Frontal cortex (tissue), 4 donors: ENCODE data around the gene DSC1. TPM values are rescaled to one million over a fixed set of nuclear protein-coding genes. Genes with fewer than 3 reads are reported as not detected.

Source experiments
- DNase-seq, 2 donors: peaks; one replicate each; pipeline ENCODE4 v3.0.0; 2012; ENCODE audit warnings: low spot score in 2 of 2
- FAIRE-seq: peaks from 2 replicates; lab custom pipeline; 2012; peaks lifted over from hg19 to GRCh38; lab: Jason Lieb, UNC
- total RNA-seq: library from RNA; depleted of rRNA; stranded (reverse); fragments of >200 nt; gene quantifications from one replicate; pipeline ENCODE4 v1.2.3, GENCODE V29; 2014
- donor health status: control.
- donor health status: control.
- donor health status: control.

DSC1 gene
- total RNA-seq, 1 donor from 2014 or later: not detected

DNA sequence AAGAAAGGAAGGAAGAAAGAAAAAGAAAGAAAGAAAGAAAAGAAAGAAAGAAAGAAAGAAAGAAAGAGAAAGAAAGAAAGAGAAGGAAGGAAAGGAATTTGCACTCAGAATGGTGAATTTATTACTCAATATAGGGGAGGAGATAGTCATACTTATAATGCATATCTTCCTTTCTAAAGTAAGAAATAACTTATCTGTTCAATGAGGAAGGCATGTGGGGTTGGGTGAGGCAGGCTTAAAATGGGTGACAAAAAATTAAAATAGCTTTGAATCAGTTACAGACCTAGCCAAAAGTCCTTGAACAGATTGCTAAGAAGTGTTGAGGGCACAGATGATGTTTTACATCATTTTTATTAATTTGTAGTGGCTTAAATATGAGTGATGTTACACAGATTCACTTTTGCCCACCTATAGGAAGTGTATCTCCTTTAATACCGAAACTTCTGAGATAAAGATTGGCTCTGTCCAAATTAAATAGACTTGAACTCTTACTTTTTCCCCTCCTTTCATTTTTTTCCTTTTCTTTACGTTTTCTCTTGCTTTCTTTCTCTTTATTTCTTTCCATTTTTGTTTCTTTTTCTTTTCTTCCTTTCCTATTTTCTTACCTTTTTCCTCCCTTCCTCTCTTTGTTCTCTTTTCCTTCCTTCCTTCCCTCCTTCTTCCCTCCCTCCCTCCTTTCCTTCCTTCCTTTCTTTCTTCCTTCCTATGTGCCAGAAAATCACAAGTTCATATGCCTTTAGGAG, 45.6 kb downstream of the DSC1 start:
- DNase-seq: no peak
- FAIRE-seq: no peak

DNA sequence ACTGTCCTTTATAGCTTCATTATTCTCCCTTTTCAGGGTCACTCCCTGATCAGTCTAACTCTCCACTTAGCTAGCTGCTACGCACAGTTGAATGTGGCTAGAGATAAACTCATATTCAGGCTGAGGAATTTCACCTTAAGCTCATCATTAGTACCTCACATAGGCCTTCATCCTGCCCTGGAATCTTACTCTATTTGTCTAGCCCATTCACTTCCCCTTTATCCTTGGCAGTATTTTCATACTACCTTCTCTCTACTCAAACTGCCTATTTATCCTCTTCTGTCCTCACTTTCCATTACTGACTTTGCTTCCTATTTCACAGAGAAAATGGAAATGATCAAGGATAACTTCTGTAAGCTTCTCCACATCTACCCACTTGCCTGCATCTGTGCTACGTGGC, 49.9 kb downstream of the DSC1 start:
- FAIRE-seq: no peak
- DNase-seq: no peak

DNA sequence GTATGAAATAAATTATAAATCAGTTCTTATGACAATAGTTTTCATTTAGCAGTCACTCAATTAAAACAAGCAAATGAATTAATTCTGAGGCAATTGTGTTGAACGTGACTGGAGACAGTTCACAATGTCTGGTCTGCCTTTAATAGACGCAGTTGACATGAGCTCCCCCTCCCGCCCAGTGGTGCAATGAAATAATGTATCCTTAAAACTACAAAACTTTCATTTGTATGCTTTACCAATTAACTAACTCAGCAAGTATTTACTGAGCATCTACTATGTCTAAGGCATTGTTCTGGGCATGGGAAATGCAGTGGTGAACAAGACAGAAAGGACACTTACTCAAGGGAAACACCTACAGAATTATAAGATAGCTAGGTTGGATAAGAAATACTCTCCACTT, 56.9 kb downstream of the DSC1 start:
- no peak for FAIRE-seq
- DNase-seq: no peak

DNA sequence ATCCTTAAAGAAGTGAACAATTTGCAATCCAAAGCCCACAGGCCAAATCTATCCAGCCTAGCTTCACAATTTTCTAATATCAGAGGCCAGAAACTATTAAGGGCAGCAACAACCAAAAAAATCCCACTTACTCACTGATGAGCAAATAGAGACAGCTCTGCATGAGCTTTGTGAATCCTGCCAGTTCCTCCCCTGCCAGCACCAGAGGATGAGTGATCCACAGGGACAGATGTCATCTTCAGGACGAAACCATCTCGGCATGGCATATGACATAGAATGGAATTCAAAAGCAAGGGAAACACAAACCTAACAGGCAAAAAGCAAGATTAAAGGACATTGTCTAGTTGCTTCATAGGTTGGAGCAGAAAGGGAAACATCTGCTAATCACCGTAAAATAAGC, 58.2 kb downstream of the DSC1 start:
- FAIRE-seq: no peak
- no peak for DNase-seq

DNA sequence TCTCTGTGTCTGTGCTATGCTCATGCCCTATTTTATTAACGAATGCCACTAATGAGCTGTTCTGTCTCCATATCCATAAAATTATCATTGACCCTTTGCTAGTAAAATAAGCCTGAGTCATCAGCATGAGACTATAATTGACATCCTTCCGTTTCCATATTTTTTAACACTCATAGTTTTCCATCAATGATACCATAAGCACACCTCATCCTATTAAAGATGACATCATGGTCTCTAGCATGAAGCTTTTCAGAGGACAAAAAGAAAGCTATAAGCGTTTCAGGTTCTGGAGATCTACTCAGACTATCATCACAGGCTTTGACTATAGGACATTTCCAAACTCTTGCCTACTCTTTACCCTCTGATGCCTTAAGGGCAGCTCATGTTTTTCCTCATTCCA, 59.2 kb downstream of the DSC1 start:
- DNase-seq (no peak), FAIRE-seq (no peak)

DNA sequence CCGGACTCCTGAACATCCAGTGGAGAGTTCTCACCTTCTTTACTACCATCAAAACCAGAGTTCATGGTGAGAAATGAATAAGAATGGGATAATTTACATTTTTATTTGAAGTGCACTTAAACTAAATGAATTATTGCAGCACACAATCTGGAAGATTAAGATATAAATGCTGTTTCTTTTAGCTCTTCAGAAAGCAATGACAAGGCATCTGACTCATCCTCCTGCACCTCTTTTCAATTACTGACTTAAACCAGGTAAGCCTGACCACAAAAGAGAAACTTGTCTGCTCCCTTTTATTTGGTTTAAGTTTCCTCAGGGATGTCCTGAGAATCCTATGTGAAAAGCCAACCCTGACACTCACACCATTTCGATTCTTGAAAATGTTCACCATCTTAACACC, 59.7 kb downstream of the DSC1 start:
- FAIRE-seq (no peak), DNase-seq (no peak)

DNA sequence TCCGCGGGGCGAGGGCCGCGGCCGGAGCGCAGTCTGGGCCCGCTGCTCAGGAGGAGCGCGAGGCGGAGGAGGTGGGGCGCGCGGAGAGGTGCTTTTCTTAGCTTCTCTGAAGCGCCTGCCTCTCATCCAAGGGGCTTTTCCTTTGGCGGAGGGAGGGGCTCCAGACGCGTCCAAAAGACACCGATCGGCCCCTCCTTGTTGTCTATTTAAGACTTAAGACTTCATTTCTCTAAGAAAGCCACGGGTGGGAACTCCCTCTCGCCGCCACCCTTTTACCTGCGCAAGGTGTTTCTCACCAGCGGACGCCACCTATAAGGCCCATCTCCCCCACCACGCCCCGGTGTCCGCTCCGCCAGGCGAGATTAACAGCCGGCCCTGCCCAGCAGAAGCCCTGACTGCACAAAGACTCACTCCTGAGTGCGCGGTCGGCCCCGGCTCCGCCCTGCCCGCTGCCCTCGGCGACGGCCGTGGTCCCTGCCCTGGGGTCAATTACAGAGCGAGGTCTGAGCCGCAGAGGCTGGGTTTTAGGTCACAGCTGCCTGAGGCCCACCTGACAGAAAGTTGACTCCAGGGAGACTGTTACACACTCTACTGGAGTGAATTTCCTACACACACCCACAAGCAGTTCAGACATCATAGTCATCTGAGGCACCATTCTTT, 60.5 kb downstream of the DSC1 start, which contains the start of gene DSC2:
Gene DSC2 (minus strand): TSS at position 397 of the 660 bp plus-strand sequence. CDS start 450 bp downstream, outside the sequence.
- DNase-seq (peak; percentile 44 to 56), FAIRE-seq (no peak)

DNA sequence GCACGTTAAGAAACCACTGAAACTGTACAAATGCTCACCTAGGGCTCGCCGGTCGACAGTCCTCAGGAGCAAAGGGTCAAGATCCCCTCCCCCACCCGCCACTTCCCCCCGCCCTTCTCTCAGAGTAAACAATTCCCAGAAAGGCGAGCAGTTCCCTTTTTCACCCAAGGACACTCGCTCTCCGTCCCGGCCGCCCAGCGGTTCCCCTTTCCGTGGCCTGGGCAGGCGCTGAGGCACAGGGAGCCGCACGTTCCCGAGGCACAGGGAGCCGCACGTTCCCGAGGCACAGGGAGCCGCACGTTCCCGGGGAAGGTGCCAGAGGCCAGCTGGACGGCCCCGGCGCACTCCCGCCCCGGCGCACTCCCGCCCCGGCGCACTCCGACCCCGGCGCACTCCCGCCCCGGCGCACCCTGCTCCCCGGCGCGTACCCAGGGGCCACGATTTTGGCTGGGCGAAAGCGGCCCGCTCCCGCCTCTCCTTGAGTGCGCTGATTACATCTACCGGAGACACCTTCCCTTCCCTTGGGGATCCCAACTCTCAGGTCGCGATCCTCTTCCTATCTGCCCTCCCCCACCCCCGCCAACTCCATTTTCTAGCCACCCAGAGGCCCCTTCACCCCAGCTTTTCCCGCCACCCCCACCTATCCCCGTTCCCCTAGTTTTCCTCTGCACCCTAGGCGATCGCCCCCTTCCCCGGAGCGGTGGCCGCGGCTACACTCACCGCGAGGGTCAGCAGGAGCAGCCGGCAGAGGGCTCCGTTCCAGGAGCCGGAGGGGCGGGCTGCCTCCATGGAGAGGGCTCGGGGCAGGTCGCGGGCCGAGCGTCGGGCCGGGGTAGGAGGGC, 61.3 kb downstream of the DSC1 start:
- peak; percentile 37 to 52 for DNase-seq

DNA sequence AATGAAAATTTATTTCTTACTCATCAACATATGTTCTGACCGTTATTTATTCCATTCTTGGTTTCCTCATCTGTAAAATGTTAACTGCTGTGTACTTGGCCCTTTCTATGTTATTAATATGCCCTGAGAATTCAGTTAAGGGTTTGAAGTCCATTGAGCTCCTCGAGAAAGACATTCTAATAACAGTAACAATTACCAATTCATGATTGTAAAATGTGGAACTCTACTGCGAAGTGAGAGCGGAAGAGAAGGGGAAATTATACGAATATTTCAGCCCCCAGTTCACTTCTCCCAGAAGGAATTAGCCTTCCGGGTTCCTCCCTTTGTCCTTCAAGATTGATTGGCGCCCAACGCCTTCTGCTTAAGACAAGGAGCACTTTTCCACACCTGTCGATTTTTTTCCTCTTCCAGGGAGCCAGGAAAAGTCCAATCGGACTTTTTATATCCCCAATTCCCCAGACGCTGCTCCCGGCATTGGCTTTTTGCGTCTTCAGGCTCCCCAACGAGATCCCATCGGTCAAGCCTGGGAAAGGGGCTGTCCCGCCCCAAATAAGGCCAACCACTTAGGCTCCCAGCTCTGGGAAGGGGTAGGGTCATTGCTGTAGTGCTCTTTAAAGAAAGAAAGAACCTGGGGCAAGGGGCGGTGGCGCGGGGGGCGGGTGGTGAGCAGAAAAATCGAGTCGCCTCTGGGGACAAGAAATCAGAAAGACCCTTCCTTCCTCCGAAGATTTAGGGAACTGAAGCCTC, 62.0 kb downstream of the DSC1 start:
- FAIRE-seq: no peak

More for the DNA sequence above, 61.3 kb downstream of the DSC1 start:
- no peak for FAIRE-seq

DNA sequence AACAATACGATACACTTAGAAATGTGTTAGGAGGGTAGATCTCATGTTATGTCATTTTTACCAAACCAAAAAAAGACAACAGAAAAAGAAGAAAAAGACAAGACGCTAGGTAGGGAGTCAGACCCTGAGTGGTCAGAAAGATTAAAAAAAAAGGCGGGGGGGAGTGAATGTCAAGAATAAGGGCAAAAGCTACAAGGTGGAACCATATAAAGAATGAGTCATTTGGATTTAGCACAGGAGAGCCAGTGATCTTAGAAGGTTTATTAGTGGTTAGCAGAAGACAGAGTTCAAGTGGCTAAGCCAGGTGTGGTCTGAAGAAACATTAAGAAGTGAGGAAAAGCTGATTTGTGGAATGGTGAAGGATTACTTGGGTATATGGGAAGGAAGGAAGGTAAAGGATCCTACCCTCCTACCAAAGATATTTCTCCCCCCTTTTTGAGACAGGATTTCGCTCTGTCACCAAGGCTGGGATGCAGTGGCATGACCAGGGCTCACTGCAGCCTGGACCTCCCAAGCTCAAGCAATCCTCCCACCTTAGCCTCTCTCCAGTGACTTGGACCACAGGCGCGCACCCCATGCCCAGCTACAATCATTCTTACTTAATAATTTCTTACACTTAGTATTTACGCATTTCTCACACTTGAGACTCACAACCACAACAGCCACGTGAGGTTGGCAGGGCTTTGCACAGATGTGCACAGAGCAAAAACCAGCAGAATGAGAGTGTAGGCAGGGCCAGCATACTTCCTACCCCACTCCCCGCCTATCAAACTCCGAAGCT, 63.0 kb downstream of the DSC1 start:
- no peak for FAIRE-seq
- no peak for DNase-seq

More for the DNA sequence above, 62.0 kb downstream of the DSC1 start:
- no peak for DNase-seq

DNA sequence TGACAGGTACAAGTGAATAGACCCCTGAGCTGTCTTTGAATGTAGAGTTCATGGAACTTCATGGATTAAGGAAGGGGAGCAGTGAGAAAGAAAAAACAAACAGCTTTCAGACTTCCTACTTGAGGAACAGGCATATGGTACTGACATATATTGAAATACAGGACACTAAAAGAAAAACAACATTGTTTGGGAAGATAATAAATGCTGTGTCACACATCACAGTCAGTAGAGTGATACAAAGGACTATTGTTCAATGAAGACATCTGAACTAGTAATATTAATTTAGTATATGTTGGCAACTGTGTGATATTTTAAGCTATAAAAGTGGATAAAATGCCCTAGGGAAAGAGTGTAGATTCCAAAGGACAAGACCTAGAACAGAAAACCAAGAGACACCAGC, 63.8 kb downstream of the DSC1 start:
- FAIRE-seq (no peak), DNase-seq (no peak)

DNA sequence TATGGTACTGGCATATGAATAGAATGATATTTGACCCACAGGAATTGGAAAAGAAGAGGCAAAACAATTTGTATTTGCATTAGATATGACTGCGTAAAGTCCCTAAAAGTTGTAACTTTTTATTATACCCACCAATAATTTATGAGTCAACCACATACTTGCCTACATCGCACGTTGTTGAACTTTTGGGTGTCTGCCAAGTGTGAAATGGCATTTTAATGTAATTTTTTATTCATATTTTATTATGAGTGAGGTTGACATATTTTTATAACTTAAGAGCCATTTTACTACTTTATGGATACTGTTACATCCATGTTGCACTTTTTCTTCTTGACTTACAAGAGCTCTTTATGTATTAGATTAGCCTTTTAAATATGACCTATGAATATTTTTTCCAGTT, 65.0 kb downstream of the DSC1 start:
- no peak for FAIRE-seq
- no peak for DNase-seq

DNA sequence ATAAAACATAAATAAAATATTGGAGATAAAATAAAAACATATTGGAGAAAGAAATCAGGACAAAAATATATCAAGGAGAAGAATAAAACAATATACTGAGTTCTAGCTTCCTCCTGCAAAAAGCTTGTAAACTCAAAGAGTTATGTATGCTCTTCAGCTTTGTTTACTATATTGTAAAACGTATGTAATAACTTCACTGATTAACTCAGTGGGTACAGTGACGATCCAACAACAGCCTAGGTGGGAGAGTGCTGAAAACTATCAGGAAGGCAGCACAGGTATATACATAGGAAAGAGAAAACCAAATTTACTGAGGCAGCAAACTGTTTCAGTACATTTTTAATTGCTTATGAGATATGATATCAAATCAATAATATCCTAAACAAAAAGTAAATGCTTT, 68.8 kb downstream of the DSC1 start:
- FAIRE-seq (no peak), DNase-seq (no peak)

DNA sequence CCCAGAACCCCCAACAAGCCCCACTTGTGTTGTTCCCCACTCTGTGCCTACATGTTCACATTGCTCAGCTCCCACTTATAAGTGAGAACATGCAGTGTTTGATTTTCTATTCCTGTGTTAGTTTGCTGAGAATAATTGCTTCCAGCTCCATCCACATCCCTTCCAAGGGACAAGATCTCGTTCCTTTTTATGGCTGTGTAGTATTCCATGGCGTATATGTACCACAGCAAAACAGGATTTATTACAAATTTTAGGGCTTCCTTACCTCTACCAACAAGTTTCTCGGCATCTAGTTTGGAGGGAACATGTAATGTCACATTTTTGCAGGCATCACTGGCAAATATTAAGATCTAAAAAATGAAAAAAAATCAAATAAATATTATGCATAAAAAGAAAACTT, 69.4 kb downstream of the DSC1 start:
- DNase-seq (no peak), FAIRE-seq (no peak)

DNA sequence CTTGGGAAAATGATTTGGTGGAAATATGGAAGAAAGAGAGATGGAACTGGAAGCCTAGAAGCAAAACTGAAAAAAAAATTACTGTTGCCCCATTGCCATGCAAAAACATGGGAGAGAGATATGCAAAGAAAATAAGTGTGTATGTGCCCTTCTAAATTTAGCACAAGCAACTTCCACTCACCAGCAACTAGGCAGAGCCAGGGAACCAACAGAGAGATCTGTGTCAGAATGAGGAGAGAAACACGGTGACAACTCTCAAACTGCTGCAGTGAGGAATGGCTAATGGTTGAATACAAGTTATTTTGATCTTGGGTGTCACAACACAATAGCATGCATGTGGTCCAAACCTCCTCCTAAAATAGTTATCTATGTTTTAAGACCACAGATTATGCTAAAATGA, 71.3 kb downstream of the DSC1 start:
- DNase-seq (no peak), FAIRE-seq (no peak)

DNA sequence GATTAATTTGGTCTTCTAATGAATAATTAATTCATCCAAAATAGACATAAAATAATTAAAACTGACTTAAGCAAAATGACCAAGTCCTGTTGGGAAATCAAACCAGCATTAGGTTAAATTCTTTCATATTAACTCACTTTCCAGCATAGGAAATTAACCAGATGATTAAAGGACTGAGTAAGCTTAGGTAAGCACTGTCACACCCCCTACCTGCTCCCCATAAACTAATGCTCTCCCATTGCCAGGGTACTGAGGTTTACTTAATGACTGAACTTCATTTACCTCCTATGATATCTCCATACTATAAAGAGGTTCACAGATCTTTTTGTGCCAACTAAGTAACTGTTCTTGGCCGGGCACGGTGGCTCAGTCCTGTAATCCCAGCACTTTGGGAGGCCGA, 74.1 kb downstream of the DSC1 start:
- FAIRE-seq: no peak
- DNase-seq: no peak

DNA sequence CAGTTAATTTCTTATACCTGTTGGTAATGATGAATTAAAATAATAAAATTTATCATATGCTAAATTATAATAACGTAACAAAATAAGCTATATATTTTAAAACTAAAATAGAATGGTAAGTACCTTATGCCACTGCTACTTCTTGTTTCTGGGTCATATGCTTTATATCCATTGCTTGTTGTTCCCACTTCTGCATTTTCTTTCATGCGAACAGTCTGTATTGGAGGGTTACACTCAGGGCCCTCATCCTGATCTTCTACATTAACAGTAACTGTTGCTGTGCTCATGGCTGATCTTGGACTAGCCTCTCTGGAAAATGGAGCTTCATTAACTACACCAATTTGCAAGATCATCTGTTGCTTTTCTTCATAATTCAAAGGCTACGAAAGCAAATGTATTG, 82.7 kb downstream of the DSC1 start:
- FAIRE-seq: no peak
- DNase-seq: no peak
